Transverse colon (tissue), 4 donors: ENCODE measurements around the gene AKR1B15. TPM values are rescaled to one million over a fixed set of nuclear protein-coding genes. Genes with fewer than 3 reads are reported as not detected.

Experiments used
- DNase-seq: peaks from one replicate; pipeline ENCODE4 v3.0.0-alpha.2; 2019
- H3K27ac ChIP-seq, 4 donors: fragments of 200-600 bp; sonication (generic); 2 replicates each; pipeline ENCODE4 v1.5.1; 2016 to 2018; ENCODE audit warnings: inconsistent platforms in 4 of 4
- H3K27me3 ChIP-seq: fragments of 200-600 bp; sonication (generic); 2 replicates; pipeline ENCODE4 v1.5.1; 2017; ENCODE audit warnings: inconsistent platforms
- H3K36me3 ChIP-seq, 4 donors: fragments of 200-600 bp; sonication (generic); 2 replicates each; pipeline ENCODE4 v1.5.1; 2017 to 2019; ENCODE audit warnings: inconsistent platforms in 4 of 4
- H3K4me1 ChIP-seq, 4 donors: fragments of 200-600 bp; sonication (generic); 2 replicates each; pipeline ENCODE4 v1.5.1; 2017 to 2020; ENCODE audit warnings: inconsistent platforms in 4 of 4
- H3K4me3 ChIP-seq, 4 donors: fragments of 200-600 bp; sonication (generic); 1 replicate in 1 of 4; 2 replicates in 3 of 4; pipeline versions ENCODE4 v1.5.1 to v1.6.1; 2017 to 2019; ENCODE audit warnings: inconsistent platforms in 4 of 4
- H3K9me3 ChIP-seq, 2 donors: fragments of 200-600 bp; sonication (generic); 2 replicates each; pipeline ENCODE4 v1.5.1; 2017 to 2019; ENCODE audit warnings: inconsistent platforms in 2 of 2
- EP300 ChIP-seq: sonication (generic); formaldehyde crosslinking; IDR thresholded peaks from one replicate; pipeline ENCODE4 v1.6.1; 2017; ENCODE audit warnings: antibody characterized with exemption, low read depth
- POLR2A ChIP-seq: fragments of 450-650 bp; IDR thresholded peaks from one replicate; pipeline ENCODE4 v1.6.1; 2016; ENCODE audit warnings: antibody characterized with exemption, mild to moderate bottlenecking, moderate library complexity
- POLR2AphosphoS5 ChIP-seq, 3 donors: sonication (generic); formaldehyde crosslinking; IDR thresholded peaks; one replicate each; pipeline ENCODE4 v1.6.1; 2016; ENCODE audit warnings: antibody characterized with exemption in 3 of 3
- WGBS, 2 donors: methylation state at CpG; one replicate each; pipeline ENCODE4 v1.1.5; 2018; ENCODE audit warnings: low coverage in 1 of 2; 5-methylcytosine and 5-hydroxymethylcytosine counted together
- in situ Hi-C, 4 donors: fragments of 200-750 bp; cut with MboI; loops; one replicate each; pipeline versions ENCODE4 v1.15.0 to v1.15.1; 2017; ENCODE audit warnings: low sequenced_read_pairs in 3 of 4, low pct_ligation_motif_present in 1 of 4, low pct_unique_long_range_greater_than_20kb in 1 of 4
- intact Hi-C: fragments of 100-400 bp; cut with DNase I; formaldehyde crosslinking; loops from one replicate; pipeline ENCODE4 v1.15.1; 2023; ENCODE audit warnings: low total_unique reads
- total RNA-seq, 4 donors: library from RNA; depleted of rRNA; stranded (reverse); fragments of >200 nt; gene quantifications; one replicate each; pipeline ENCODE4 v1.1.0, GENCODE V29; 2016
- TF ChIP-seq, protein P1 (sequence below), 5 experiments: fragments of 200-600 bp in 3 of 5; fragments of 450-650 bp in 2 of 5; sonication (generic) in 3 of 5; IDR thresholded peaks; 1 replicate in 2 of 5; 2 replicates in 3 of 5; pipeline ENCODE4 v1.5.1; 2016 to 2017; ENCODE audit warnings: antibody characterized with exemption in 5 of 5, inconsistent platforms in 3 of 5, mild to moderate bottlenecking in 2 of 5, moderate library complexity in 1 of 5

AKR1B15 gene
- total RNA-seq, 4 donors from 2014 or later = 0.48 TPM; not detected in 3

DNA sequence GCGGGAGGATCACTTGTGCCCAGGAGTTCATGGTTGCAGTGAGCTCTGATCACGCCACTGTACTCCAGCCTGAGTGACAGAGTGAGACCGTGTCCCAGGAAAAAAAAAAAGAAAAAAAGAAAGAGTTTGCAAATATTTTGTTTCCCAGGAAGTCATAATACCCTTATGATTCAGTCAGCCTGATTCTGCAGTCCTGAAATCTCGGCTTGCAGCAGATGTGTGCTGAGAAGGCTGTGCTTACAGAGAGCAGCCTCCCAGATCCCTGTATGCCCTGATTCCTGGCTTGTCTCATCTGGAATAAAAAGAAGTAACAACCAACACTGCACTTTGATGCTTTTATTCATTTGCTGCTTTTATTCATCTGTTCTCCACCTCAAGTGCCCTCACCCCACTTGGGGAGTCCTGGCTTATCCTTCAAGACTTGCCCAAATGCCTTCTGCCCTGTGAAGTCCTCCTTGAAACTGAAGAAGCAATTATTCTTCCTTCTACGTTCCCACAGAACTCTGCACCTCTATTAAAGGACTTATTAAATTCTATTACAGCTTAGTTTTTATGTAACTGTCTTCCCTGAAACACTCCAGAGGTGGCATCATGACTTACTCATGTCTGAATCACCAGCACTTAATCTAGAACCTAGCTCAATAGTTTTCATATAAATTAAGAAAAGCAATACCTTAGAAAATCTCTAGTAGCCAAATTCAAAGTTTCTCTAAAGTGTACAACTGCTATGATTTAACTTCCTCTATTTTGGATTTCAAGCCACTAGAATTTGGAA, 70.0 kb downstream of the AKR1B15 start:
- WGBS, 2 donors = 71 to 74% methylated on average over 3 to 5 of the region's 5 CpGs
- no peak for DNase-seq
- H3K4me3 ChIP-seq = no peak overlapping the region
- H3K9me3 ChIP-seq = no peaks in the 10 kb centered on the region
- no peaks in the 10 kb centered on the region for H3K36me3 ChIP-seq
- TF ChIP-seq, protein P1, sequence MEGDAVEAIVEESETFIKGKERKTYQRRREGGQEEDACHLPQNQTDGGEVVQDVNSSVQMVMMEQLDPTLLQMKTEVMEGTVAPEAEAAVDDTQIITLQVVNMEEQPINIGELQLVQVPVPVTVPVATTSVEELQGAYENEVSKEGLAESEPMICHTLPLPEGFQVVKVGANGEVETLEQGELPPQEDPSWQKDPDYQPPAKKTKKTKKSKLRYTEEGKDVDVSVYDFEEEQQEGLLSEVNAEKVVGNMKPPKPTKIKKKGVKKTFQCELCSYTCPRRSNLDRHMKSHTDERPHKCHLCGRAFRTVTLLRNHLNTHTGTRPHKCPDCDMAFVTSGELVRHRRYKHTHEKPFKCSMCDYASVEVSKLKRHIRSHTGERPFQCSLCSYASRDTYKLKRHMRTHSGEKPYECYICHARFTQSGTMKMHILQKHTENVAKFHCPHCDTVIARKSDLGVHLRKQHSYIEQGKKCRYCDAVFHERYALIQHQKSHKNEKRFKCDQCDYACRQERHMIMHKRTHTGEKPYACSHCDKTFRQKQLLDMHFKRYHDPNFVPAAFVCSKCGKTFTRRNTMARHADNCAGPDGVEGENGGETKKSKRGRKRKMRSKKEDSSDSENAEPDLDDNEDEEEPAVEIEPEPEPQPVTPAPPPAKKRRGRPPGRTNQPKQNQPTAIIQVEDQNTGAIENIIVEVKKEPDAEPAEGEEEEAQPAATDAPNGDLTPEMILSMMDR (IDR thresholded peaks at IDR 0.05) = no peak
- TF ChIP-seq EP300 = no peak
- TF ChIP-seq POLR2A = no peak
- TF ChIP-seq POLR2AphosphoS5 (IDR thresholded peaks at IDR 0.05) = no peak
- H3K4me1 ChIP-seq = no peaks in the 10 kb centered on the region
- intact Hi-C loops = no loop called here
- no peak overlapping the region for H3K27ac ChIP-seq
- peaks cover 5% of the 10 kb centered on the region for H3K27me3 ChIP-seq
- in situ Hi-C loops = no loop called here

DNA sequence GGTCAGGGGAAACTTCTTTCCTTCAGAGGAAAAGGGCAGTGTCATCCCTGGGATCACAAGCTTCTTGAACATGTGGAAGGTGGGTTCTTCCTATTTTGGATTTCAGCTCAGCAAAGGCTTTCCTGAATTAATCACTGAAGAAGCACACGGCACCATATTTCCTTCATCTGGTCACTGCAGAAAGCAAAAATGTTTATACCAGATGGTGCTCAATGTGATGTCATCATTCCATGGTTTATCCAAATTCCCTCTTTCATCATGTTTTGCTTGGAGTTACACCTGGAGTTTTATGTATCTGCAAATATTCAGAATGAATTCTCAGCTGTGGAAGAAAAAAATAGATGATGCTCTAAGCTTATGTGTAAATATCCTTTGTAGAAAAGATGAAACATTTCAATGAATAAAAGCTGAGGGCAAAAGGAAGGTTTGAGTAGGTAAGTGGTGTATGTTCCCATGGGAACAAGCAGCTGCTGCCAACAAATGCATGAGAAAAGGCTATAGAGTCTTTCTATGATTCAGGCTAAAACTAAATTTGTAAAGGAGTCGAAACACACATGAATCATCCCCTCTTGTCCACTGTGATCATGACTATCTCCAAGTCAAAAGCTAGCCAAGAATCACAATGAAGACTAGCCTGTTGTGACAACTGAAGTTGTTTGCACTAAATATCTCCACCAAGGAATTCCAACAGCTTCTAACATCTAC, 70.9 kb downstream of the AKR1B15 start:
- H3K4me3 ChIP-seq = no peak overlapping the region
- H3K27me3 ChIP-seq = peaks cover 11% of the 10 kb centered on the region
- H3K27ac ChIP-seq = no peak overlapping the region
- H3K9me3 ChIP-seq = no peaks in the 10 kb centered on the region
- TF ChIP-seq POLR2AphosphoS5 (IDR thresholded peaks at IDR 0.05) = no peak
- TF ChIP-seq POLR2A = no peak
- no peak for TF ChIP-seq EP300
- TF ChIP-seq, protein P1 (IDR thresholded peaks at IDR 0.05) = no peak
- H3K36me3 ChIP-seq = no peaks in the 10 kb centered on the region
- WGBS, 2 donors = 53 to 75% methylated on average over 2 of the region's 2 CpGs
- in situ Hi-C loops (no loop called here), intact Hi-C loops (no loop called here)
- no peaks in the 10 kb centered on the region for H3K4me1 ChIP-seq
- DNase-seq = no peak

DNA sequence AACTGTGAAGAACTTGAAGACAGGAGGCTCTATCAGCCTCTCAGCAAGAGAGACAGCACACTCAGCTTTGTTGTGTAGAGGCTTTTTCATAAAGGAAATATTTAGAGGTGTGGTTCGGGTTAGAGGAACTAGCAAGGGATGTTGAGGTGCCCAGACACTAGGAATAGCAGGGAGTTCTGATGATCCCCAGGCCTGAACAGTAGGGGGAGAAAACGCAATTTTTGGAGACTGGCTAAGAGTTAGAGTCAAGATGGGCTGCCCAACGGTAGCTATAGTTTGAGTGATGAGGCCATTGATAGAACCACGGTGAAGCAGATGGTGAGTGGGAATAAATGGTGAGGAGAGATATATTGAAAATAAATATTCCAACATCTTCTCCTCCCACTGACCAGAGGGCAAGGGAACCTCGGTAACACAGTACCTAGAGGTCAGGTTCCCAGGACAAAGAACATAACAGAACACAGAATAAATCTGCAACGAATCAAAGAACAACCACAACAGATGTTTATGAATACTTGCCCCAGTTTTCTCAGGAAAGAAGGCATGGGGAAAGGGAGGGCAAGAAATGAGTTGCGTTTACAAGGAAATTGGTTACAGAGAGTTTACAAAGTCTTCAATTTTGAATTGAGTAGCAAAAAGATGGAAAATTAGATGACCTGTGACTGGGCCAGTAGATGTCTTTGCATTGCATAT, 73.5 kb downstream of the AKR1B15 start:
- no peak for DNase-seq
- Histone ChIP-seq H3K36me3 (no peaks in the 10 kb centered on the region), H3K4me3 (no peak overlapping the region), H3K27me3 (peaks cover 20% of the 10 kb centered on the region), H3K9me3 (no peaks in the 10 kb centered on the region), H3K4me1 (no peaks in the 10 kb centered on the region), H3K27ac (no peak overlapping the region)
- intact Hi-C loops = no loop called here
- 72% methylated on average over 6 to 7 of the region's 7 CpGs for WGBS, 2 donors
- TF ChIP-seq POLR2A = no peak
- TF ChIP-seq, protein P1 (IDR thresholded peaks at IDR 0.05) = no peak
- TF ChIP-seq EP300 = no peak
- TF ChIP-seq POLR2AphosphoS5 (IDR thresholded peaks at IDR 0.05) = no peak
- in situ Hi-C loops = no loop called here

DNA sequence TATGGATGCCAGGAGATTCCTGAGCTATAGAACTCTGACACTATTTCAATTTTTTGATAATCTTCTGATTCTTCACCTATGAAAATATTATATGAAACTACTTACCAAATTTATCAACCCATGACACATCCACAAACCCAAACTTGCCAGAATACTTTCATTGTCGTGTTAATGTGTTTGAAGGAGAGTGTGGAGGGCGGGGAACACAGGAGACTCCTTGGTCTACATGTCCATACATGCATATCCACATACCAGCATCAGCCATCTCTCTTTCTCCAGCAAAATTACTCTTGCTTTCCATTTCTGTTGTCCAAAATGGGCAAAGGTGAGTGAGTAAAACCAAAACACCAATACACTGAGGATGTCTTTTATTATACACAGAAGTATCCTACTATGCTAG, 74.3 kb downstream of the AKR1B15 start:
- no peaks in the 10 kb centered on the region for H3K4me1 ChIP-seq
- intact Hi-C loops (no loop called here), in situ Hi-C loops (no loop called here)
- no peak overlapping the region for H3K27ac ChIP-seq
- no peaks in the 10 kb centered on the region for H3K36me3 ChIP-seq
- H3K27me3 ChIP-seq = peaks cover 20% of the 10 kb centered on the region
- 72 to 80% methylated on average over 2 of the region's 2 CpGs for WGBS, 2 donors
- no peak overlapping the region for H3K4me3 ChIP-seq
- TF ChIP-seq POLR2A (no peak), EP300 (no peak), POLR2AphosphoS5 (IDR thresholded peaks at IDR 0.05) (no peak)
- TF ChIP-seq, protein P1 (IDR thresholded peaks at IDR 0.05) = no peak
- no peak for DNase-seq
- H3K9me3 ChIP-seq = no peaks in the 10 kb centered on the region
